GM21367 (cell line): ENCODE results near the gene PRKN.

ENCODE experiments used
- ATAC-seq: cut with Tn5 transposase; IDR thresholded peaks from one replicate; pipeline ENCODE4 v1.9.1; 2021; ENCODE audit not compliant: unreplicated experiment

The PRKN gene

GRCh38 chr6:161647234-161647633, 1080.3 kb downstream of the PRKN start:
- ATAC-seq, result no peak

GRCh38 chr6:161644521-161644920, 1083.0 kb downstream of the PRKN start:
- no peak for ATAC-seq

- ATAC-seq, result no peak
Measured at GRCh38 chr6:161641175-161641574, 1086.4 kb downstream of the PRKN start.

- ATAC-seq, result no peak
Measured at GRCh38 chr6:161639772-161640171, 1087.8 kb downstream of the PRKN start.

- ATAC-seq, result no peak
Measured at GRCh38 chr6:161637658-161638057, 1089.9 kb downstream of the PRKN start.

GRCh38 chr6:161636882-161637430, 1090.6 kb downstream of the PRKN start:
- no peak for ATAC-seq

- ATAC-seq, result no peak
Measured at GRCh38 chr6:161635975-161636374, 1091.6 kb downstream of the PRKN start.

- no peak for ATAC-seq
Measured at GRCh38 chr6:161634916-161635315, 1092.7 kb downstream of the PRKN start.

GRCh38 chr6:161631676-161632194, 1095.8 kb downstream of the PRKN start:
- ATAC-seq, result no peak

- ATAC-seq, result no peak
Measured at GRCh38 chr6:161630674-161631073, 1096.9 kb downstream of the PRKN start.

- ATAC-seq, result no peak
Measured at GRCh38 chr6:161626132-161626676, 1101.4 kb downstream of the PRKN start.

GRCh38 chr6:161624111-161624510, 1103.5 kb downstream of the PRKN start:
- ATAC-seq, result no peak

GRCh38 chr6:161622779-161623178, 1104.8 kb downstream of the PRKN start:
- ATAC-seq, result no peak

GRCh38 chr6:161618831-161619454, 1108.6 kb downstream of the PRKN start:
- ATAC-seq, result no peak

GRCh38 chr6:161613711-161614110, 1113.9 kb downstream of the PRKN start:
- ATAC-seq, result no peak

- ATAC-seq, result no peak
Measured at GRCh38 chr6:161608771-161609170, 1118.8 kb downstream of the PRKN start.

- no peak for ATAC-seq
Measured at GRCh38 chr6:161607696-161608297, 1119.8 kb downstream of the PRKN start.

GRCh38 chr6:161602359-161602758, 1125.2 kb downstream of the PRKN start:
- ATAC-seq, result no peak

GRCh38 chr6:161598896-161599295, 1128.7 kb downstream of the PRKN start:
- ATAC-seq, result no peak

- no peak for ATAC-seq
Measured at GRCh38 chr6:161596807-161597520, 1130.6 kb downstream of the PRKN start.

- ATAC-seq, result no peak
Measured at GRCh38 chr6:161594412-161594811, 1133.2 kb downstream of the PRKN start.
